ENCODE measurements around the gene ABCA13.

Gene ABCA13

DNA sequence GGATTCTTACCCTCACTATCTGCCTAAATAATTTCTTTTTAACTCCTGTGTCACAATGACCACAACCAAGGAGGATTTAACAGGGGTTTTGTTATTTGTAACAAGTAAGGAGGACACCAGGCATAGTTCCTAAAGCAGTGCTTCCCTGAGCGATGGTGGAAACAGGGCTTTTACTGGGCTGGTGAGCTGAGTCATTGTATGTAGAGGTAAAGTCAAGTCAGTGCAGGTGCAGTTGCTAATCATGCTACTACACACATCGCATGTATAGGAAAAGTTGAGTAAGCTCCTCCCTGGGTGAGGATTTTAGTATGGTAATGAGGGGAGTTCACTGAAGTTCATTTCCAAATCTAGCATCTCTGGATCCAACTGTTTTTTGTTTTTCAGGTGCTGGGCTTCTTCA, 22.9 kb upstream of the ABCA13 start:
- Histone ChIP-seq H3K4me3 (ENCODE audit: low read length) (no peak overlapping the region), H3K4me2 (ENCODE audit: low read length) (no peak overlapping the region), H3K79me2 (ENCODE audit: control insufficient read depth, low read length) (no peaks in the 10 kb centered on the region), H3K36me3 (ENCODE audit: control insufficient read depth, low read length) (no peaks in the 10 kb centered on the region), H3K4me1 (ENCODE audit: control insufficient read depth, low read length) (no peaks in the 10 kb centered on the region), H3K27ac (ENCODE audit: low read depth, low read length) (no peak overlapping the region), H3K9me2 (replicated peaks; ENCODE audit: control insufficient read depth, low read length) (no peaks in the 10 kb centered on the region), H4K20me1 (ENCODE audit: control insufficient read depth, insufficient read depth, low read depth, low read length) (no peaks in the 10 kb centered on the region), H3K27me3 (ENCODE audit: control insufficient read depth, low read length) (peaks cover 7% of the 10 kb centered on the region), H3K9me3 (ENCODE audit: control insufficient read depth, insufficient read depth, low read length) (no peaks in the 10 kb centered on the region), H3F3A (ENCODE audit: control insufficient read depth, insufficient read depth) (no peaks in the 10 kb centered on the region)
- TF ChIP-seq, protein P1, sequence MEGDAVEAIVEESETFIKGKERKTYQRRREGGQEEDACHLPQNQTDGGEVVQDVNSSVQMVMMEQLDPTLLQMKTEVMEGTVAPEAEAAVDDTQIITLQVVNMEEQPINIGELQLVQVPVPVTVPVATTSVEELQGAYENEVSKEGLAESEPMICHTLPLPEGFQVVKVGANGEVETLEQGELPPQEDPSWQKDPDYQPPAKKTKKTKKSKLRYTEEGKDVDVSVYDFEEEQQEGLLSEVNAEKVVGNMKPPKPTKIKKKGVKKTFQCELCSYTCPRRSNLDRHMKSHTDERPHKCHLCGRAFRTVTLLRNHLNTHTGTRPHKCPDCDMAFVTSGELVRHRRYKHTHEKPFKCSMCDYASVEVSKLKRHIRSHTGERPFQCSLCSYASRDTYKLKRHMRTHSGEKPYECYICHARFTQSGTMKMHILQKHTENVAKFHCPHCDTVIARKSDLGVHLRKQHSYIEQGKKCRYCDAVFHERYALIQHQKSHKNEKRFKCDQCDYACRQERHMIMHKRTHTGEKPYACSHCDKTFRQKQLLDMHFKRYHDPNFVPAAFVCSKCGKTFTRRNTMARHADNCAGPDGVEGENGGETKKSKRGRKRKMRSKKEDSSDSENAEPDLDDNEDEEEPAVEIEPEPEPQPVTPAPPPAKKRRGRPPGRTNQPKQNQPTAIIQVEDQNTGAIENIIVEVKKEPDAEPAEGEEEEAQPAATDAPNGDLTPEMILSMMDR (IDR thresholded peaks at IDR 0.05; ENCODE audit: low read depth, low read length, poor library complexity, severe bottlenecking) = no peak
- TF ChIP-seq EZH2phosphoT487 (IDR thresholded peaks at IDR 0.05; ENCODE audit: borderline replicate concordance, low read length) = no peak

DNA sequence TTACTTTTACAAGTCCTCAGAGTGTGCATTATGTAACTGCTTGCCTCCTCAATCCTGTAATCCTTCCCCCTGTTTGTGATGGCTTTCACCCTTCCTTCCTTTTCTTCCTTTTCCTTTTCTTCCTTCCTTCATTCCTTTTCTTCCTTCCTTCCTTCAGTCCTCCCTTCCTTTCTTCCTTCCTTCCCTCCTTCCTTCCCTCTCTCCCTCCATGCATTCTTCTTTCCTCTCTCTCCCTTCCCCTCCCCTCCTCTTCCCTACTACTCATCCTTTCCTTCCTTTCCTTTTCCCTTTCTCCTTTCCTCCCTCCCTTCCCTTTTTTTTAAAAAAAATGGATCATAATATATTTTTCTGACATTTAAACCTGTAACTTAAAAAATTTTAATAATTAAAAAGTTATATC, 22.2 kb upstream of the ABCA13 start:
- no peak overlapping the region for H3K4me2 ChIP-seq (ENCODE audit: low read length)
- no peaks in the 10 kb centered on the region for H3K4me1 ChIP-seq (ENCODE audit: control insufficient read depth, low read length)
- H3K9me3 ChIP-seq (ENCODE audit: control insufficient read depth, insufficient read depth, low read length) = no peaks in the 10 kb centered on the region
- H3K27ac ChIP-seq (ENCODE audit: low read depth, low read length) = no peak overlapping the region
- no peak overlapping the region for H3K4me3 ChIP-seq (ENCODE audit: low read length)
- H3K9me2 ChIP-seq (replicated peaks; ENCODE audit: control insufficient read depth, low read length) = no peaks in the 10 kb centered on the region
- TF ChIP-seq, protein P1 (IDR thresholded peaks at IDR 0.05; ENCODE audit: low read depth, low read length, poor library complexity, severe bottlenecking) = no peak
- TF ChIP-seq EZH2phosphoT487 (IDR thresholded peaks at IDR 0.05; ENCODE audit: borderline replicate concordance, low read length) = no peak
- no peaks in the 10 kb centered on the region for H3K36me3 ChIP-seq (ENCODE audit: control insufficient read depth, low read length)
- H4K20me1 ChIP-seq (ENCODE audit: control insufficient read depth, insufficient read depth, low read depth, low read length) = no peaks in the 10 kb centered on the region
- peaks cover 7% of the 10 kb centered on the region for H3K27me3 ChIP-seq (ENCODE audit: control insufficient read depth, low read length)
- no peaks in the 10 kb centered on the region for H3K79me2 ChIP-seq (ENCODE audit: control insufficient read depth, low read length)
- H3F3A ChIP-seq (ENCODE audit: control insufficient read depth, insufficient read depth) = no peaks in the 10 kb centered on the region

DNA sequence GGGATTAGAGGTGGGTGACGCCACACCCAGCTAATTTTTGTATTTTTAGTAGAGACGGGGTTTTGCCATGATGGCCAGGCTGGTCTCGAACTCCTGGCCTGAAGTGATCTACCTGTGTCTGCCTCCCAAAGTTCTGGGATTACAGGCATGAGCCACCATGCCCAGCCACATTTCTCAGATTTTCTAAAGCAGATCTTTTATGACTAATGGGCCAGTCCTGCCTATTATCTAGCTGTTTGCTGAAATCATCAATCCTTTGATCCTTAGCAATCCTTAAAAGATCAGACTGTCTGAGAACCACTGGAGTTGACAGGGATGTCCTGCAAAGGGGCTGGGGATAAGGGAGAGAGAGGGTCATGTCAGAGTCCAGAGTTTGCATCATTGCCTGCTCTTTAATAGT, 21.2 kb upstream of the ABCA13 start:
- no peaks in the 10 kb centered on the region for H3K9me3 ChIP-seq (ENCODE audit: control insufficient read depth, insufficient read depth, low read length)
- H3K27me3 ChIP-seq (ENCODE audit: control insufficient read depth, low read length) = peaks cover 7% of the 10 kb centered on the region
- no peaks in the 10 kb centered on the region for H3K9me2 ChIP-seq (replicated peaks; ENCODE audit: control insufficient read depth, low read length)
- H3K4me3 ChIP-seq (ENCODE audit: low read length) = no peak overlapping the region
- H3K4me2 ChIP-seq (ENCODE audit: low read length) = no peak overlapping the region
- no peak for TF ChIP-seq EZH2phosphoT487 (IDR thresholded peaks at IDR 0.05; ENCODE audit: borderline replicate concordance, low read length)
- TF ChIP-seq, protein P1 (IDR thresholded peaks at IDR 0.05; ENCODE audit: low read depth, low read length, poor library complexity, severe bottlenecking) = no peak
- no peaks in the 10 kb centered on the region for H3K4me1 ChIP-seq (ENCODE audit: control insufficient read depth, low read length)
- H3K79me2 ChIP-seq (ENCODE audit: control insufficient read depth, low read length) = no peaks in the 10 kb centered on the region
- no peaks in the 10 kb centered on the region for H4K20me1 ChIP-seq (ENCODE audit: control insufficient read depth, insufficient read depth, low read depth, low read length)
- no peaks in the 10 kb centered on the region for H3K36me3 ChIP-seq (ENCODE audit: control insufficient read depth, low read length)
- no peak overlapping the region for H3K27ac ChIP-seq (ENCODE audit: low read depth, low read length)
- no peaks in the 10 kb centered on the region for H3F3A ChIP-seq (ENCODE audit: control insufficient read depth, insufficient read depth)

Measured in DOHH2 (cell line).